ENCODE measurements around the gene KIF1A. TPM values are rescaled to one million over a fixed set of nuclear protein-coding genes. Genes with fewer than 3 reads are reported as not detected.

The KIF1A gene
- total and polyA plus RNA-seq, 2 of the 13 experiments (the other 11 are each of a cell fraction or from before 2014, with no cell fraction given): 0.01 TPM; not detected in 1

- TF ChIP-seq ZNF10 (CRISPR knock-in tag; IDR thresholded peaks at IDR 0.05; ENCODE audit: borderline replicate concordance, low read depth) (no peak), ZNF703 (CRISPR knock-in tag; IDR thresholded peaks at IDR 0.05; ENCODE audit: borderline replicate concordance) (no peak), ZNF331 (CRISPR knock-in tag; IDR thresholded peaks at IDR 0.05) (no peak), CTCF (CRISPR knock-in tag; IDR thresholded peaks at IDR 0.05) (no peak), MAFG (CRISPR knock-in tag; IDR thresholded peaks at IDR 0.05) (no peak)
- TF ChIP-seq, protein P1, sequence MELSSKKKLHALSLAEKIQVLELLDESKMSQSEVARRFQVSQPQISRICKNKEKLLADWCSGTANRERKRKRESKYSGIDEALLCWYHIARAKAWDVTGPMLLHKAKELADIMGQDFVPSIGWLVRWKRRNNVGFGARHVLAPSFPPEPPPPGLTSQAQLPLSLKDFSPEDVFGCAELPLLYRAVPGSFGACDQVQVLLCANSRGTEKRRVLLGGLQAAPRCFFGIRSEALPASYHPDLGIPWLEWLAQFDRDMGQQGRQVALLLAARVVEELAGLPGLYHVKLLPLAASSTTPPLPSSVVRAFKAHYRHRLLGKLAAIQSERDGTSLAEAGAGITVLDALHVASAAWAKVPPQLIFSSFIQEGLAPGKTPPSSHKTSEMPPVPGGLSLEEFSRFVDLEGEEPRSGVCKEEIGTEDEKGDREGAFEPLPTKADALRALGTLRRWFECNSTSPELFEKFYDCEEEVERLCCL (CRISPR knock-in tag; IDR thresholded peaks at IDR 0.05; ENCODE audit: borderline replicate concordance): no peak
These were observed 36.0 kb downstream of the KIF1A start (continued) for GRCh38 chr2:240783819-240784621.

DNA sequence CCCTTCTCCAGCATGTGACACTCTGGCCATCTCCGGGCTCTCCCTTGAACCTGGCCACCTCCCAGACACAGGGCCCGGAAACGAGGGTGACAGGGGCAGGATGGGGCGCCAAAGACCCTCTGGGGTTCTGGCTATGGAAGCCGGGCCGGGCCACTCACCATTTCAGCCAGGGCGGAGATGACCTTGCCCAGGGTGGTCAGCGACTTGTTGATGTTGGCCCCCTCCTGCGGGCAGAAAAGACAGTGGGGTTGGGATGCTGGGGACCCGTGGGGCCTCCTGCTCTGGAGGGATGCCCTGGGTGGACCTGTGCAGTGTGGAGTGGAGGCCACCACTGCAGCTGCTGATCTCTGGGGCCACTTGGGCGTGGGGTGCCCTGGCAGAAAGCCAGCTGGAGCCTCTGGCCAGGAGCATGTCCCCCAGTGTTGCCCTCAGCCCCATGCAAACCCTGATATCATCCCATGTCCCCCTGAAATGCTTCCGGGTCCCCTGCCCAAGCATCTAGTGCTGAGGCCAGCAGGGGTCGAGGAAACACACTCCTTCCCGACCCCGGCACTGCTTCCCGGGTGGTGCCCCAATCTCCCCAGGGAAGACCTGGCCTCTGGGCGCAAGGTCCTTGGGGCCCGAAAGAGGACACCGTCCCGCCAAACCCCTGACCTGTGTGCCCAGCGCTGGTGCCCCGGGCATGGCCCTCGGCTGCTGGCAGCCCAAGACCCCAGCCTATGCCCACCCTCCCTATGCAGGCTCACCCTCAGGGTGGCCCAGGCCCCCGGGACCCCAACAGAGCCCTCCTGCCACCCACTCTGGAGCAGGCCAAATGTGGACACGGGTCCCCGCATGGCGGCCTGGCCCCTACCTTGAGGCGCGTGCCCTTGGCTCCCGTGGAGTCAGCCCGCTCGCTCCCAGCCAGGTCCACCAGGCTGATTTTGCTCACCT lies 36.9 kb downstream of the KIF1A start:
- TF ChIP-seq ZNF510 (CRISPR knock-in tag; IDR thresholded peaks at IDR 0.05; ENCODE audit: low read depth): no peak
- H3K27me3 ChIP-seq (ENCODE audit: control insufficient read depth in 1 of 2, insufficient read depth in 2 of 2, low read length in 2 of 2): peaks cover 16 to 60% of the 10 kb centered on the region in 2 experiments; a peak in 4 of 5 replicates
- POLR2A ChIA-PET: no interaction called here

More for the DNA sequence above, 36.9 kb downstream of the KIF1A start:
- Histone ChIP-seq H4K20me1 (ENCODE audit: insufficient read depth, low read length) (no peaks in the 10 kb centered on the region), H3K4me2 (ENCODE audit: low read depth, low read length) (no peak overlapping the region), H3K4me3 (replicated peaks in 1 of 3; ENCODE audit: insufficient read depth in 1 of 3, low read depth in 2 of 3, low read length in 3 of 3) (no peak overlapping the region), H3K27ac (ENCODE audit: extremely low read length, insufficient read depth, low read length) (no peak overlapping the region), H3K9ac (ENCODE audit: insufficient read depth, low read depth, low read length) (no peak overlapping the region), H2AFZ (ENCODE audit: low read length) (no peak overlapping the region), H3K4me1 (ENCODE audit: insufficient read depth, low read length) (no peaks in the 10 kb centered on the region), H3K9me3 (ENCODE audit: low read length) (no peaks in the 10 kb centered on the region), H3K36me3 (replicated peaks in 1 of 2; ENCODE audit: control insufficient read depth in 1 of 2, insufficient read depth in 2 of 2, low read length in 2 of 2) (no peaks in the 10 kb centered on the region), H3K79me2 (ENCODE audit: insufficient read depth, low read length) (no peaks in the 10 kb centered on the region)
- CTCF ChIA-PET (ENCODE audit: low intra/inter-chr PET ratio, low total read pairs): no interaction called here
- DNase-seq (ENCODE audit: low spot score) (no peak), ATAC-seq (no peak), FAIRE-seq (no peak)
- 39% methylated on average over 13 of the region's 32 CpGs for WGBS (ENCODE audit: low lambda C conversion rate)
- intact Hi-C loops (cut with micrococcal nuclease; ENCODE audit: unreplicated experiment) (no loop called here), in situ Hi-C loops (cut with HindIII; ENCODE audit: extremely low pct_ligation_motif_present, low pct_unique_long_range_greater_than_20kb) (no loop called here)
- BruUV-seq (replicated peaks): no TSS peak
